ENCODE results near the gene HTR3E. TPM values are rescaled to one million over a fixed set of nuclear protein-coding genes. Genes with fewer than 3 reads are reported as not detected.
"Not testable (repeated sequence)": the region's sequence is repeated elsewhere in the genome, so short reads cannot be mapped to it uniquely, and the experiment has no call there.

HTR3E gene
- total RNA-seq, 2 experiments from 2014 or later: not detected

DNA sequence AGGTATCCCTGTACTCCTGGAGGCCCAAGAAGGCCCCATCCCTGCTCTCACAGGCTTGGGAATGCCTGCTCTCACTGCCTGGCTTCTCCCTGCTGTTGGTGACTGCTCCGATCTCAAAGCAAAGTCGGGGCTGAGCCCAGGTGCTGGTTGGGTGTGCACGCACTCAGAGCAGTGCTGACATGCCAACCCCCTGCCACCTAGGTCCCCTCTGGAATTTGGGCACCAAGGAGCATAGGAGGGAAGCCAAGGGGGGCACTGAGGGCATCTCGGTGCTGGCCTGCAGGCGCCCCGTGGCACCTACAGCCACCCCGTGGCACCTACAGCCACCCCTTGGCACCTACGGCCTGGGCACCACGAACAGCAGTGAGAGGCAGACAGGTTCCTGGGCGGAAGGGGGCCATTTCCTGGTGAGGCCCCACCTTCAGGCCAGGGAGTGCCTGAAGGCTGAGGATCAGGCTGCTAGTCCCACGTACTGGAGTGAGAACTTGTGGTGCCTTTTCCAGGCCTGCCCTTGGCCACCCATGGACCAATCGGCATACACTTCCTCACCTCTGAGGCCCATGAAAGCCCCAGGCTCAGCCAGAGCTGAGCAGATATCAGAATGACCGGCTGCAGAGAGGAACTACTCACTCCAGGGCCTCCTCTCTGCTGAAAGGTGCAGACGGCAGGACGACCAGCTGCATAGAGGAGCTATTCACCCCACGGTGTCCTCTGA is 15.6 kb upstream of the HTR3E start:
- peaks cover 6% of the 10 kb centered on the region for H3K27me3 Mint-ChIP-seq
- peaks cover 13% of the 10 kb centered on the region for H3K9me3 Mint-ChIP-seq
- peaks cover 7% of the 10 kb centered on the region for H3K4me1 Mint-ChIP-seq
- ATAC-seq (ENCODE audit: low read depth): no peak
- H3K36me3 Mint-ChIP-seq: peaks cover 4% of the 10 kb centered on the region
- no peak overlapping the region for H3K4me3 Mint-ChIP-seq
- H3K27ac Mint-ChIP-seq: no peak overlapping the region
- POLR2A ChIA-PET: no interaction called here
- no peak for DNase-seq

DNA sequence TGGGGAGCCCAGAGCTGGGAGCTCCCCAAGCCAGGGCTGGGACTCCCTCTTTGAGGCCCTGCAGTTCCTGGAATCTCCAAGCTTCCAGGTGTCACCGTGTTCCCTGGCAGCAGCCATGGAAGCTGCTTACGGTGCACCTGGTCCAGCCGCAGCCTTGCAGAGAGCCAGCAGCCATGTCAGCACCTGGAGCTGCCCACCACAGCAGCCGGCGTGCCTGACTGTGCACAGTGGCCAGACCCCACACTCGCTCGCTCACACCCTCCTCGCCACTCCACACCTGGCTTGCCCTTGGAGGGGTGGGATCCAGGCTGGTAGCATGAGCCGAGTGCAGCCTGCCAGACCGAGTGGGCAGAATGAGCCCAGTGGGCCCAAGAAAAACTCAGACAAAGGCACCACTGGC is 14.8 kb upstream of the HTR3E start:
- DNase-seq (no peak), ATAC-seq (ENCODE audit: low read depth) (no peak)
- Mint-ChIP-seq H3K36me3 (peaks cover 4% of the 10 kb centered on the region), H3K9me3 (peaks cover 14% of the 10 kb centered on the region), H3K4me3 (no peak overlapping the region), H3K27ac (no peak overlapping the region), H3K27me3 (peaks cover 8% of the 10 kb centered on the region), H3K4me1 (peaks cover 7% of the 10 kb centered on the region)
- POLR2A ChIA-PET: no interaction called here

DNA sequence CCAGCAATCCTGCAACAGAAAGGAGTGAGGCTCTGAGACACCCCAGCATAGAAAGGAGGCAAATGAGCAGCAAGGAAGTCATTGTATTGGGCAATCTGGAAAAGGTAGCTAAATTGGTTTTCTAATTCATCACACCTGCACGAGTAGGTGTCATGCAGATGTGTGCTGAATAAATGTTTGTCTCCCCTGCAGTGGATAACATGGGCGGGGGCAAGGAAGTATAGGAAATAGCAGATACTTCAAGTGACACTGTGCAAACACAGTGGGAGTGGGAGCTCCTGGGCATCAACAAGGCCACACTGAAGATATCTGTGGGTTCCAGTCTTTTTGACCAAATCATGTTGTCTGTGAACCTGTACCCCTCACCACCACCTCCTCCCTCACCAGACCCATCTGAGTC is 14.4 kb upstream of the HTR3E start:
- ATAC-seq (ENCODE audit: low read depth) (no peak), DNase-seq (no peak)
- POLR2A ChIA-PET: no interaction called here
- Mint-ChIP-seq H3K27me3 (peaks cover 8% of the 10 kb centered on the region), H3K36me3 (peaks cover 6% of the 10 kb centered on the region), H3K27ac (no peak overlapping the region), H3K4me1 (peaks cover 7% of the 10 kb centered on the region), H3K4me3 (no peak overlapping the region), H3K9me3 (peaks cover 13% of the 10 kb centered on the region)

DNA sequence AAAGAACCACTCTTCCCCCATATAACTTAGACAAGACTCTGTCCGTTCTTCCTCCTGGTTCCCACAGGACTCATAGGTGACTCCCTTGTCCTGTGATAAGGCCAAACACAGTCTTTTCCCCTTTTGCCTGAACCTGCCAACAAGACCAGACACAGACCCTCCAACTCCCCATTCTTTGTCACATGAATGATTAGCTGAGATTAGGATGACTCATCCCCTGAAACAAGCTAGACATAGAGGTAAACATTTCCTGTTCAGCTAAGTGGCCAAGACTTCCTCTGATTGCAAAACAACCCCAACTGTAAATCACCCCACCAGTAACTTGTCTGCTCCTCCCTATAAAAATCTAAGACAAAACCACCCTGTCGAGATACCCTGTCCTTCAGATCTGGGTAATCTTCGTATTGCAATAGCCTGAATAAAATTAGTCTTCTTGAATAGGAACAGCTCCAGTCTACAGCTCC is 11.4 kb upstream of the HTR3E start:
- Mint-ChIP-seq H3K27me3 (peaks cover 3% of the 10 kb centered on the region), H3K27ac (peak overlapping the region; percentile 56), H3K36me3 (peaks cover 6% of the 10 kb centered on the region), H3K4me3 (no peak overlapping the region), H3K4me1 (peaks cover 7% of the 10 kb centered on the region), H3K9me3 (peaks cover 15% of the 10 kb centered on the region)
- POLR2A ChIA-PET: no interaction called here
- DNase-seq: no peak
- peak; percentile 50 for ATAC-seq (ENCODE audit: low read depth)

DNA sequence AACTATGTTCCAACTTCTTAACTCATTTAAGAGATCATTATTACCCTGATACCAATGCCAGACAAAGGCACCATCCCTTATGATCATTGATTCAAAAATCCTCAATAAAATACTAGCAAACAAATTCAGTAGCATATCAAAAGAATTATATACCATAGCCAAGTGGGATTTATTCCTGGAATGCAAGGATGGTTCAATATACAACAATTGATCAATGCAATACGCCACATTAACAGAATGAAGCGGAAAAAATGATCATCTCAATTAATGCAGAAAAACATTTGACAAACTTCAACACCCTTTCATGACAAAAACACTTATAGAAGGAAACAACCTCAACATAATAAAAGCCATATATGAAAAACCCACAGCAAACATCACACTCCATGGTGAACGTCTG is 4.7 kb upstream of the HTR3E start:
- Mint-ChIP-seq H3K36me3 (peaks cover 2% of the 10 kb centered on the region), H3K27me3 (peaks cover 12% of the 10 kb centered on the region), H3K9me3 (peaks cover 5% of the 10 kb centered on the region), H3K4me1 (no peaks in the 10 kb centered on the region), H3K27ac (no peak overlapping the region), H3K4me3 (no peak overlapping the region)
- DNase-seq (no peak), ATAC-seq (ENCODE audit: low read depth) (no peak)
- POLR2A ChIA-PET: no interaction called here

DNA sequence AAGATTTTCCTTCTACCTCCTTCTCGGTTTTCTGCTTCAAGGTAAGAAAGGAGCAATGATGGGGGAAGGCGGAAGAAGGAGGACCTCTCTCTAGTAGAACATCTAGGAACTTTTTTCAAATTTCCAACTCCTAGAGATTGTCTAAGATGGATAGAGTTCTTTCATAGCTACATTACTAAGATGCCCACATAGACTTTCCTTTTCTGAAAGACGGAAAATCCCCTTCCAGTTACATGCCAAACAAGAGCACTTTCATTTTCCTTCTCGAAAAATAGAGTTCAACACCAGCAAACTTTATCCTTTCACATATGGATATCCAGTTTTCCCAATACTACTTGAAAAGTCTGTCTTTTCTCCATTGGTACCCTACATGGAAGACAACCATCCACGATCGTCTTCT is 692 bp downstream of the HTR3E start:
- ATAC-seq (ENCODE audit: low read depth): no peak
- Mint-ChIP-seq H3K27me3 (peaks cover 16% of the 10 kb centered on the region), H3K36me3 (no peaks in the 10 kb centered on the region), H3K9me3 (peaks cover 3% of the 10 kb centered on the region), H3K4me1 (no peaks in the 10 kb centered on the region), H3K4me3 (no peak overlapping the region), H3K27ac (no peak overlapping the region)
- POLR2A ChIA-PET: no interaction called here
- DNase-seq: no peak

DNA sequence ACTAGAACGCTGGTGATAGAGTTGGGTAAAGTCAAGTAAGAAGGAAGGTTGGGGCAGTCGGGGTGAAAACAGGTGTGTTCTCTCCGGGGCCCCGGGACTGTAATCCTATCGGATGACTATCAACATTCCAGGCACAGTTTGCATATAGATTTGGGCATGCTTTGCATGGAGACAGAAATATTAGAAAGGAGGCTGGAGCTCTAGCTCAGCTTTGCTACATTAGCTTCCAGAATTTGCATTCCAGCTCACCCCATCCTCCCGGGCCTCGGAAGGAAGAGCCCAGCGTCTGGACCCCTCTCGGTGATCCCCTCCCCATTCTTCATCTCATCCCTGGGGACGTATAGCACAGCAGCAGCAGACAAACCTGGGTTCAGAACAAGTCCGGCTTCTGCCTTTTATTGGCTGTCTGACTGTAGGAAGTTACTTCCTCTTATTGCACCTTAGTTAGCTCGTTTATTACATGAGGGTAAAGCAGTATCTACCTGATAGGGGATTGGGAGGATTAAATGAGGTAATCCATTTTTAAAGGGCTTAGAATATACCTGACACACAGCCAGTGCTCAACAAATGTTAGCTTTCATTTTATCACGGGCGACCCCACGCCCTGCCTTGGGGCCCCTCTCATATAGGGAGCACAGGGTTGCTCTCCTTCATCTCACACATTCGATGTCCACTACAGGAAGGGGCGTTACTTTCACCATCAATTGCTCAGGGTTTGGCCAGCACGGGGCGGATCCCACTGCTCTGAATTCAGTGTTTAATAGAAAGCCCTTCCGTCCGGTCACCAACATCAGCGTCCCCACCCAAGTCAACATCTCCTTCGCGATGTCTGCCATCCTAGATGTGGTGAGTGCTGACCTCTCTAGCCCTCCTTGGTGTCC is 3.2 kb downstream of the HTR3E start:
- Mint-ChIP-seq H3K36me3 (no peaks in the 10 kb centered on the region), H3K27me3 (peaks cover 10% of the 10 kb centered on the region), H3K9me3 (no peaks in the 10 kb centered on the region), H3K27ac (no peak overlapping the region), H3K4me1 (no peaks in the 10 kb centered on the region), H3K4me3 (no peak overlapping the region)
- DNase-seq (no peak), ATAC-seq (ENCODE audit: low read depth) (no peak)
- POLR2A ChIA-PET: no interaction called here

DNA sequence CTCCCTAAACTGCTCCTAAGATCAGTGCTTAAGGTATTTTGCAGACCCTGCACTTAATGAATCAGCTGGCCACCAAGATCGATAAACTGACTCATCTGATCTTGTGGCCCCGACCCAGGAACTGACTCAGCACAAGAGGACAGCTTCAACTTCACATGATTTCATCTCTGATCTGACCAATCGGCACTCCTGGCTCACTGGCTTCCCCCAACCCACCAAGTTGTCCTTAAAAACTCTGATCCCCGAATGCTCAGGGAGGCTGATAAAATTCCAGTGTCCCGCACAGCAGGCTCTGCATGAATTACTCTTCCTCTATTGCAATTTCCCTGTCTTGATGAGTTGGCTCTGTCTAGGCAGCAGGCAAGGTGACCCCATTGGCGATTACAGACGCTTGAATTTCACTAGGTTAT is 13.5 kb downstream of the HTR3E start:
- Mint-ChIP-seq H3K27ac (no peak overlapping the region), H3K4me1 (no peaks in the 10 kb centered on the region), H3K9me3 (no peaks in the 10 kb centered on the region), H3K27me3 (peaks cover 11% of the 10 kb centered on the region), H3K36me3 (no peaks in the 10 kb centered on the region), H3K4me3 (no peak overlapping the region)
- DNase-seq (no peak), ATAC-seq (ENCODE audit: low read depth) (no peak)
- POLR2A ChIA-PET: no interaction called here

DNA sequence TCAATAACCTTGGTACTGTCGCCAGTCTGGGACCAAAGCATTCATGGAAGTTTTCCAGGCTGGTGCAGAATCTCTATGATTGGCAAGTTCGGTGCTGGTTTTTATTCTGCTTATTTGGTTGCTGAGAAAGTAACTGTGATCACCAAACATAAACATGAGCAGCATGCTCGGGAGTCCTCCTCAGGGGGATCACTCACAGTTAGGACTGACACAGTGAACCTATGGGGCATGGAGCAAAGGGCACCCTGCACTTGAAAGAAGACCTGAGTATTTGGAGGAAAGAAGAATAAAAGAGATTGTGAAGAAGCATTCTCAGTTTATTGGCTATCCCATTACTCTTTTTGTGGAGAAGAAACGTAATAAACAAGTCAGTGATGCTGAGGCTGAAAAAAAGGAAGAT is 19.2 kb downstream of the HTR3E start:
- POLR2A ChIA-PET: no interaction called here
- Mint-ChIP-seq H3K4me1 (no peaks in the 10 kb centered on the region), H3K27me3 (peaks cover 6% of the 10 kb centered on the region)

DNA sequence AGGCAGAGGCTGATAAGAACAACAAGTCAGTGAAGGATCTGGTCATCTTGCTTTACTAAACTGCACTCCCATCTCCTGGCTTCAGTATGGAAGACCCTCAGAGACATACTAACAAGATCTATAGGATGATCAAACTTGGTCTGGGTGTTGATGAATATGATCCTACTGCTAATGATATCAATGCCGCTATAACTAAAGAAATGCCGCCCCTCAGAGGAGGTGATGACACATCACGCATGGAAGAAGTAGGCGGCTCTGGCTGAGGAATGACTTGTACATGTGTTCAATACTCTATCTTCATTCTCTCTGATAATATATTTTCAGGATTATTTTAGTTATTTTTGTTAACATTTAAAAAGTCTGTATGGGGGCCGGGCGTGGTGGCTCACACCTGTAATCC is 20.8 kb downstream of the HTR3E start:
- Mint-ChIP-seq H3K27me3 (peaks cover 7% of the 10 kb centered on the region), H3K4me1 (no peaks in the 10 kb centered on the region), H3K4me3 (no peak overlapping the region), H3K27ac (no peak overlapping the region), H3K36me3 (no peaks in the 10 kb centered on the region), H3K9me3 (no peaks in the 10 kb centered on the region)
- POLR2A ChIA-PET: no interaction called here
- DNase-seq (no peak), ATAC-seq (ENCODE audit: low read depth) (no peak)

More for the DNA sequence above, 19.2 kb downstream of the HTR3E start:
- Mint-ChIP-seq H3K9me3 (no peaks in the 10 kb centered on the region), H3K36me3 (no peaks in the 10 kb centered on the region), H3K4me3 (no peak overlapping the region), H3K27ac (no peak overlapping the region)
- ATAC-seq (ENCODE audit: low read depth) (no peak), DNase-seq (no peak)

DNA sequence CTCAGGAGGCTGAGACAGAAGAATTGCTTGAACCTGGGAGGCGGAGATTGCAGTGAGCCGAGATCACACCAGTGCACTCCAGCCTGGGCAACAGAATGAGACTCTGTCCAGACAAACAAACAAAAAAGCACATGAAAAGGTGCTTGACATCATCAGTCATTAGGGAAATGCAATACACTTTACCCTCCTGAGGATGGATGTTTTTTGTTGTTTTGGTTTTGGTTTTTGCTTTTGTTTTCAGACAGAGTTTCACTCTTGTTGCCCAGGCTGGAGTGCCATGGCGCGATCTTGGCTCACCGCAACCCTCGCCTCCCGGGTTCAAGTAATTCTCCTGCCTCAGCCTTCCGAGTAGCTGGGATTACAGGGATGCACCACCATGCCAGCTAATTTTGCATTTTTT is 24.2 kb downstream of the HTR3E start:
- H3K4me1 Mint-ChIP-seq; H3K9me3 Mint-ChIP-seq; H3K27me3 Mint-ChIP-seq; H3K4me3 Mint-ChIP-seq; POLR2A ChIA-PET; ATAC-seq (ENCODE audit: low read depth); H3K27ac Mint-ChIP-seq; H3K36me3 Mint-ChIP-seq; DNase-seq: not testable (repeated sequence)

DNA sequence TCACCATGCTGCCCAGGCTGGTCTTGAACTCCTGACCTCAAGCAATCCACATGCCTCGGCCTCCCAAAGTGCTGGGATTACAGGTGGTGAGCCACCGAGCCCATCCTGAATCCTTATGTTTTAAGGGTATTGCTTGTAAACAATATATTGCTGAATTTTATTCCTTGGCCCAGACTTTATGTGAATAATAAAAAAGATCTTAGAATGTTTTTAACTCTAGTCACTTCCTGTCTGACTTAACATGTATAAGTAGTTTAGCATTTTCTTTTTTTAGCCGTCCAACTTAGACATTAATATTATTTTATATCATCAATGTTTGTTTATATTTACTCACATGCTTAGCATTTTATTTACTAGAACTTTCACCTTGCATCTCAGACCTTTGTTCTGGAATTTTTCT is 29.1 kb downstream of the HTR3E start:
- Mint-ChIP-seq H3K27me3 (peaks cover 5% of the 10 kb centered on the region), H3K4me3 (no peak overlapping the region), H3K9me3 (no peaks in the 10 kb centered on the region), H3K36me3 (no peaks in the 10 kb centered on the region), H3K27ac (no peak overlapping the region), H3K4me1 (no peaks in the 10 kb centered on the region)
- no peak for ATAC-seq (ENCODE audit: low read depth)
- DNase-seq: no peak
- POLR2A ChIA-PET: no interaction called here

DNA sequence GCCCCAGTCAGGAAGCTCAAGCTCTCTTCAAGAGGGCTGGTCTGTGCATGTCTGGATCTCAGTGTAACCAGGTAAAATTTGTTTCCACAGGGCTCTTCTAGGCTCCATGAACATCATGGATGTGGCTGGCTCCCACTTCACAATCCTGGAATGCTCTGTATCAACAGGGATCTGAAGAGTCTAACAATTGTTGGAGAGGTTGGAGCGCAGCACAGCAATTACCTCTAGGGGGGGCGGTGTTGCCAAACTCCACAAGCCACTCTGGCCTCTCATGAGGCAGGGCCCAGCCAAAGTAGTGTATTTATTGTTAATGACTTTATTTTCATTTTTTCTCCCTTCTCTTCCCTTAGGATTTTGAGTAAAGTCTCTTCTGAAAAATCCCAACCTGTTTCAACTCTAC is 32.1 kb downstream of the HTR3E start:
- H3K9me3 Mint-ChIP-seq: no peaks in the 10 kb centered on the region
- DNase-seq: no peak
- peaks cover 2% of the 10 kb centered on the region for H3K27me3 Mint-ChIP-seq
- no peak for ATAC-seq (ENCODE audit: low read depth)
- POLR2A ChIA-PET: no interaction called here
- no peak overlapping the region for H3K27ac Mint-ChIP-seq
- H3K4me1 Mint-ChIP-seq: peaks cover 4% of the 10 kb centered on the region
- no peak overlapping the region for H3K4me3 Mint-ChIP-seq
- H3K36me3 Mint-ChIP-seq: no peaks in the 10 kb centered on the region

DNA sequence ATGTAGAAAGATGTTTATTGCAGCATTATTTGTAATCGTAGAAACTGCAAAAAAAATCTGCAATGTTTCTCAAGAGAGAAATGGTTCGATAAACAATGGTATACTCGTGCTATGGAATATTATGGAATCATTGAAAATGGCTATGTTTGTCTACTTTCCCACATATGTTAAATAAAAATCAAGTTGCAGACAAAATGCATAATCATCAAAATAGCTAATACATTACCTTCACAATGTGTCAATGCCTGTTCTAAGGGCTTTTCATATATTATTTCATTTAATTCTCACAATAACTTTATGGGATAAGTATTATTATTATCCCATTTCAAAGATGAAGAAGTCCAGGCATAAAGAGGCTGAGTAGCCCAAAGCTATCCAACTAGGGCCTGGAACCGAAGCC is 36.1 kb downstream of the HTR3E start:
- Mint-ChIP-seq H3K27me3 (peaks cover 2% of the 10 kb centered on the region), H3K9me3 (no peaks in the 10 kb centered on the region), H3K36me3 (peaks cover 4% of the 10 kb centered on the region), H3K4me1 (peaks cover 30% of the 10 kb centered on the region), H3K4me3 (no peak overlapping the region), H3K27ac (no peak overlapping the region)
- ATAC-seq (ENCODE audit: low read depth) (no peak), DNase-seq (no peak)
- POLR2A ChIA-PET: no interaction called here

Data from activated naive CD8-positive, alpha-beta T cell treated with anti-CD3 and anti-CD28 coated beads, Interleukin-2, amount 10 ng/mL, durations not matched to agents 7 days and 5 days (primary cell).